Trophoblast cell (in vitro differentiated cells and primary cell): Measurements from ENCODE around the gene FAM98A.

Source experiments
- DNase-seq, 2 donors: peaks; one replicate each; pipeline ENCODE4 v3.0.0-alpha.2; 2016
- H2AFZ ChIP-seq: 2 replicates; pipeline ENCODE4 v1.6.1; 2013; ENCODE audit warnings: low read length, moderate library complexity, mild to moderate bottlenecking; ENCODE audit not compliant: insufficient read depth, poor library complexity
- H2AK5ac ChIP-seq: 2 replicates; pipeline ENCODE4 v1.6.1; 2013; ENCODE audit warnings: mild to moderate bottlenecking, low read length
- H2BK120ac ChIP-seq: 2 replicates; pipeline ENCODE4 v1.6.1; 2013; ENCODE audit warnings: low read length, mild to moderate bottlenecking, moderate library complexity; ENCODE audit not compliant: insufficient read depth, poor library complexity
- H2BK12ac ChIP-seq: 2 replicates; pipeline ENCODE4 v1.6.1; 2013; ENCODE audit warnings: mild to moderate bottlenecking, low read length, moderate library complexity
- H2BK5ac ChIP-seq: 2 replicates; pipeline ENCODE4 v1.6.1; 2013; ENCODE audit warnings: low read length, low read depth, moderate library complexity, mild to moderate bottlenecking; ENCODE audit not compliant: poor library complexity
- H3K14ac ChIP-seq: 2 replicates; pipeline ENCODE4 v1.6.1; 2013; ENCODE audit warnings: mild to moderate bottlenecking, low read length
- H3K18ac ChIP-seq: 2 replicates; pipeline ENCODE4 v1.6.1; 2013; ENCODE audit warnings: mild to moderate bottlenecking, low read length
- H3K23ac ChIP-seq: 2 replicates; pipeline ENCODE4 v1.6.1; 2013; ENCODE audit warnings: low read length
- H3K27ac ChIP-seq: 2 replicates; pipeline ENCODE4 v1.5.1; 2013; ENCODE audit warnings: low read depth, mild to moderate bottlenecking, inconsistent platforms, low read length, moderate library complexity
- H3K27me3 ChIP-seq: 2 replicates; pipeline ENCODE4 v1.6.1; 2013; ENCODE audit warnings: inconsistent platforms, mild to moderate bottlenecking, low read length, moderate library complexity; ENCODE audit not compliant: insufficient read depth
- H3K36me3 ChIP-seq, 2 experiments: 1 replicate in 1 of 2; 2 replicates in 1 of 2; pipeline ENCODE4 v1.6.1; 2013; ENCODE audit warnings: low read length in 2 of 2, mild to moderate bottlenecking in 2 of 2, moderate library complexity in 1 of 2; ENCODE audit not compliant: insufficient read depth in 2 of 2, control insufficient read depth in 1 of 2
- H3K4ac ChIP-seq: 2 replicates; pipeline ENCODE4 v1.6.1; 2013; ENCODE audit warnings: low read depth, mild to moderate bottlenecking, low read length, moderate library complexity
- H3K4me1 ChIP-seq, 2 experiments: 1 replicate in 1 of 2; 2 replicates in 1 of 2; pipeline ENCODE4 v1.6.1; 2013; ENCODE audit warnings: low read length in 2 of 2, mild to moderate bottlenecking in 2 of 2, moderate library complexity in 1 of 2; ENCODE audit not compliant: insufficient read depth in 2 of 2, control insufficient read depth in 1 of 2
- H3K4me2 ChIP-seq: 2 replicates; pipeline ENCODE4 v1.6.1; 2013; ENCODE audit warnings: inconsistent platforms, mild to moderate bottlenecking, low read length, moderate library complexity
- H3K4me3 ChIP-seq: 2 replicates; pipeline ENCODE4 v1.5.1; 2013; ENCODE audit warnings: mild to moderate bottlenecking, low read depth, low read length, inconsistent platforms
- H3K79me1 ChIP-seq: one replicate; pipeline ENCODE4 v1.6.1; 2013; ENCODE audit warnings: low read length
- H3K79me2 ChIP-seq: 2 replicates; pipeline ENCODE4 v1.6.1; 2013; ENCODE audit warnings: low read length, mild to moderate bottlenecking; ENCODE audit not compliant: control insufficient read depth, insufficient read depth, poor library complexity
- H3K9ac ChIP-seq: 2 replicates; pipeline ENCODE4 v1.6.1; 2013; ENCODE audit warnings: mild to moderate bottlenecking, low read length
- H3K9me3 ChIP-seq: 2 replicates; pipeline ENCODE4 v1.6.1; 2013; ENCODE audit warnings: low read depth, mild to moderate bottlenecking, control low read depth, inconsistent platforms, low read length; ENCODE audit not compliant: insufficient read depth
- H4K12ac ChIP-seq: 2 replicates; pipeline ENCODE4 v1.6.1; 2013; ENCODE audit warnings: low read depth, mild to moderate bottlenecking, low read length, moderate library complexity
- H4K8ac ChIP-seq: 2 replicates; pipeline ENCODE4 v1.6.1; 2013; ENCODE audit warnings: low read depth, mild to moderate bottlenecking, low read length, moderate library complexity
- H4K91ac ChIP-seq: one replicate; pipeline ENCODE4 v1.6.1; 2013; ENCODE audit warnings: low read depth, mild to moderate bottlenecking, low read length, moderate library complexity
- WGBS: extraction: QIAGEN DNeasy Blood & Tissue Kit; methylation state at CpG from one replicate; pipeline ENCODE4 v1.1.7; 2013; ENCODE audit warnings: missing lambda C conversion rate; ENCODE audit not compliant: insufficient read length, insufficient coverage; ENCODE audit errors: extremely low coverage; 5-methylcytosine and 5-hydroxymethylcytosine counted together

The FAM98A gene

DNA sequence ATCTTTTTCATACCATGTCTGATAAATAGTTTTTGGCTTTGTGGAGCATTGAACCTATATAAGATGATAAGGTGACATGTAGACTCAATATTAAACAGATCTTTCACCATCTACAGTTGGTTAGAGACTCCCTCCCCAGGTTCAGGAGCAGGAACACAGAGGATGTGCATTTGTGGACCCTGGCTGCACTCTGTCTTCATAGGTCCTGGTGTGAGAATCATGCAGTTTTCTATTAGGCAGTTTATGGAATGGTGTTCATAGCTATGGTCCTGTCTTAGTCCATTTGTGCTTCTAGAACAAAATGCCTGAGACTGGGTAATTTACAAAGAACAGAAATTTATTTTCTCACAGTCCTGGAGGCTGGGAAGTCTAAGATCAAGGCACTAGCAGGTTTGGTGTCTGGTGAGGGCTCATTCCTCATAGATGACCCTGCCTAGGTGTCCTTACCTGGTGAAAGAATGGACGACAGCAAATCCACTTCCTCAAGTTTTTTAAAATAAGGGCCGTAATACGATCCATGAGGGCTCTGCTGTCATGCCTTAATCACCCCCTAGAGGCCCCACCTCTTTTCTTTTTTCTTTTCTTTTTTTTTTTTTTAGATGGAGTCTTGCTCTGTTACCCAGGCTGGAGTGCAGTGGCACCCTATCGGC, 35.3 kb upstream of the FAM98A start:
- H3K27ac ChIP-seq, result no peak overlapping the region
- H3K9me3 ChIP-seq, result no peaks in the 10 kb centered on the region
- H3K27me3 ChIP-seq, result no peaks in the 10 kb centered on the region
- H3K36me3 ChIP-seq, result no peaks in the 10 kb centered on the region
- H3K4me2 ChIP-seq, result no peak overlapping the region
- H3K79me1 ChIP-seq, result no peaks in the 10 kb centered on the region
- H3K23ac ChIP-seq, result no peak overlapping the region
- H3K4me1 ChIP-seq, result no peaks in the 10 kb centered on the region
- no peak overlapping the region for H3K9ac ChIP-seq
- no peak overlapping the region for H2BK12ac ChIP-seq
- no peak overlapping the region for H3K14ac ChIP-seq
- H4K8ac ChIP-seq, result no peak overlapping the region
- no peak overlapping the region for H2AFZ ChIP-seq
- H3K4me3 ChIP-seq, result no peak overlapping the region
- H2BK5ac ChIP-seq, result no peak overlapping the region
- H2AK5ac ChIP-seq, result no peak overlapping the region
- no CpG with 5 or more reads among the region's 4 CpGs for WGBS
- H3K79me2 ChIP-seq, result no peaks in the 10 kb centered on the region
- H2BK120ac ChIP-seq, result no peak overlapping the region
- DNase-seq, result peak; percentile 64 to 80
- no peak overlapping the region for H4K91ac ChIP-seq
- no peak overlapping the region for H4K12ac ChIP-seq
- H3K18ac ChIP-seq, result no peak overlapping the region
- no peak overlapping the region for H3K4ac ChIP-seq

DNA sequence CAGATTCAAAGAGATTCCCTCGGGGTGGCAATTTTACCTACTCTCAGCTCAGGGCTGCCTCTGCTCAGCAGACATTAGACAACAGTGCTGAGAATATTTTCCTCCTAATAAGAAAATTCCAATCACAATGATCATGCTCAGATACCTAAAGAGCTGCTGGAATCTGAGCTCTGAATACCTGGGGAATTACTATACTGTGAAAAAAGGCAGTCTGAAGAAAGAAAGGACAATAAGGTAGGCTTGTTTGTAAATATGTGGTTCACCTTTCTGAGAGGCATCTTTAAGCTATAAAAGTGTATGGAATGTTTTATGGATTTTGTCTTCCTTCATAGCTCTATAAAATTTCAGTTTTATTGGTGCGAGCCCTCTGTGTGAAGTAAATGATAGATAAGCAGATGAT, 34.2 kb upstream of the FAM98A start:
- Histone ChIP-seq H2AK5ac (no peak overlapping the region), H3K14ac (no peak overlapping the region), H3K4me1 (no peaks in the 10 kb centered on the region), H4K12ac (no peak overlapping the region), H3K9me3 (no peaks in the 10 kb centered on the region), H3K9ac (no peak overlapping the region), H4K91ac (no peak overlapping the region), H3K79me1 (no peaks in the 10 kb centered on the region), H3K36me3 (no peaks in the 10 kb centered on the region), H2BK12ac (no peak overlapping the region), H3K79me2 (no peaks in the 10 kb centered on the region), H2BK120ac (no peak overlapping the region), H3K4me2 (no peak overlapping the region), H3K27me3 (no peaks in the 10 kb centered on the region), H3K18ac (no peak overlapping the region), H3K4me3 (no peak overlapping the region), H3K23ac (no peak overlapping the region), H4K8ac (no peak overlapping the region), H3K27ac (no peak overlapping the region), H2BK5ac (no peak overlapping the region), H2AFZ (no peak overlapping the region), H3K4ac (no peak overlapping the region)
- WGBS, result no CpG with 5 or more reads among the region's 2 CpGs
- peak; percentile 30 to 78 for DNase-seq

DNA sequence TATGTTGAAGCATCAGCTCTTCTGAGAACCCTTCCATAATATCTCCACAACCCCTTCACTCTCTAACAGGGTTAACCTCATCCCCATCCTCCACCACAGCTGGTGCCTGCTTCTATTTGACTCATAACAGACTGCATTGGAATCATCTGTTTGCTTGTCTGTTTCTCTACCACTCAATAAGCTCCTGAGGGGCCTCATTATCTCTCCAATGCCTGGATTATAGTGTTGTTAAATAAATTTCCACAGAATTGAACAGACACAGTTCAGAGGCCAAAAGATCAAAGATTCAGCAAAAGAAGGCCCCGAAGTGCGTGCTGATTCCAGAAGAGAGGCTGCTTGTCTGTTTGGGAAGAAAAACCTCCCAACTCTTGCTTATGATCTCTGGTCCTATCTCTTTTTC, 33.7 kb upstream of the FAM98A start:
- no peak overlapping the region for H3K18ac ChIP-seq

DNA sequence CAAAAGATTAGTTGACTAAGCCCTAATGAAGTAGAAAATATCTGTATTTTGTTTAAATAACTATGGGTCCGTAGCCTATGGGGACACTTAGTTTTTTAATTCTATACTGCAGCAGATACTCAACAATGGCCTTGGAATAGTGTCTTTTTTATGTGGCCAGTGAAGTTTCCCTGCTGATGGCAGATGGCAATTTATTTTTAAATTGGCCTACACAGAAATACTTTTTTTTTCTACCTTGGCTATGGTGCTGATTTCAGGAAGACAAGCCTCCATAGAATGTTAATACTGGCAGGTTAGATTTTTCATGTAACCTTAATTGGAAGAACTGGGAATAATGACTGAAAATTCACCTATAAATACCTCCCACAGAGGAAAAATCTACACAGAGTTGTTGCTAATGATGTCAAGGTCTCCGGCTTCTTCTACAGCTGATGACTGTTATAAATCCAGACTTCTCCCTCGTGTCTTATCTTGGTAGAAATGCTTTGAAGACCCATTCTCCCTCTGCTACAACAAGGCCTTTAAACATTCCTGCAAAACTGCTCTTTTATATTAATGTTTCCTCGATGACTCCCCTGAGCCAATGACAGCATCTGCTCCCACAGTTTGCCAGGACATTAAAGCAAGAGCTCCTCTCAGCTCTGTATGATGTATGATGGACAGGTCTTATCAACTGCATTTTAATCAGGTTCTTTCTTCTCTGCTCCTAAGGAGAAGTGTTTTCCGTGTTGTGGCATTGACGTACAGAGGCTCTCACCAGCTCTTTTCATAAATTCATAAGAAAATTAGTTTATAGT, 29.1 kb upstream of the FAM98A start:
- WGBS, result no CpG with 5 or more reads among the region's 6 CpGs
- Histone ChIP-seq H3K9me3 (no peaks in the 10 kb centered on the region), H2BK120ac (no peak overlapping the region)

More for the DNA sequence above, 33.7 kb upstream of the FAM98A start:
- Histone ChIP-seq H3K14ac (no peak overlapping the region), H3K79me2 (no peaks in the 10 kb centered on the region), H4K8ac (no peak overlapping the region), H4K91ac (no peak overlapping the region), H3K4me2 (no peak overlapping the region), H3K36me3 (no peaks in the 10 kb centered on the region), H2BK12ac (no peak overlapping the region), H3K4ac (no peak overlapping the region), H2BK5ac (no peak overlapping the region), H3K9ac (no peak overlapping the region), H3K23ac (no peak overlapping the region), H3K4me3 (no peak overlapping the region), H4K12ac (no peak overlapping the region), H3K27ac (no peak overlapping the region), H2BK120ac (no peak overlapping the region), H2AFZ (no peak overlapping the region), H2AK5ac (no peak overlapping the region), H3K4me1 (no peaks in the 10 kb centered on the region), H3K27me3 (no peaks in the 10 kb centered on the region), H3K9me3 (no peaks in the 10 kb centered on the region), H3K79me1 (no peaks in the 10 kb centered on the region)
- WGBS, result no CpG with 5 or more reads among the region's 2 CpGs
- peak in 1 of 2 donors; percentile 19 for DNase-seq

More for the DNA sequence above, 29.1 kb upstream of the FAM98A start:
- Histone ChIP-seq H4K91ac (no peak overlapping the region), H3K79me2 (no peaks in the 10 kb centered on the region), H3K4me2 (no peak overlapping the region), H3K27me3 (no peaks in the 10 kb centered on the region), H4K8ac (no peak overlapping the region), H2BK12ac (no peak overlapping the region), H4K12ac (no peak overlapping the region), H3K79me1 (no peaks in the 10 kb centered on the region), H3K4me1 (no peaks in the 10 kb centered on the region), H3K23ac (no peak overlapping the region), H3K14ac (no peak overlapping the region), H2AFZ (no peak overlapping the region), H3K9ac (no peak overlapping the region), H3K27ac (no peak overlapping the region), H2AK5ac (no peak overlapping the region), H3K18ac (no peak overlapping the region), H3K4me3 (no peak overlapping the region), H3K36me3 (no peaks in the 10 kb centered on the region), H2BK5ac (no peak overlapping the region), H3K4ac (no peak overlapping the region)
- DNase-seq, result no peak
